HCT116 (cell line): ENCODE measurements around the gene ZBTB5. TPM values are rescaled to one million over a fixed set of nuclear protein-coding genes. Genes with fewer than 3 reads are reported as not detected.

Experiments used
- ATAC-seq: fragments of 200-7000 bp; cut with Tn5 transposase; 2 replicates; pipeline ENCODE4 v1.9.1; 2020; ENCODE audit warnings: mild to moderate bottlenecking, moderate library complexity
- BruUV-seq: library from RNA; stranded (reverse); fragments of 400-500 nt; replicated peaks from 2 replicates; lab custom pipeline; 2021; lab: Mats Ljungman, UMichigan
- CTCF ChIA-PET: fragments of 300-600 bp; sonication (Branson Sonifier 250); formaldehyde crosslinking; loops from one replicate; lab custom pipeline; 2021; ENCODE audit warnings: antibody characterized with exemption; lab: Charles Lee
- POLR2A ChIA-PET: fragments of 300-600, 350-600 bp; sonication (Branson Sonifier 250); formaldehyde crosslinking; loops from one replicate; lab custom pipeline; 2021; ENCODE audit warnings: antibody characterized with exemption; lab: Charles Lee
- RAD21 ChIA-PET, 2 experiments: fragments of 300-600 bp; sonication (Branson Sonifier 250); formaldehyde crosslinking; loops; one replicate each; lab custom pipeline; 2023; ENCODE audit warnings: low total read pairs in 2 of 2; ENCODE audit not compliant: uncharacterized antibody in 2 of 2, unreplicated experiment in 2 of 2, low non-redundant PET in 1 of 2; lab: Charles Lee
- DNase-seq: peaks from one replicate; pipeline ENCODE4 v3.0.0-alpha.2; 2010; ENCODE audit warnings: low read depth, low spot score
- H2AFZ ChIP-seq: fragments of 200-600 bp; shearing (Covaris generic), sonication (generic); 2 replicates; pipeline ENCODE4 v1.6.1; 2017; ENCODE audit warnings: low read depth, mixed run types, mixed read lengths, antibody characterized with exemption, low read length; ENCODE audit not compliant: poor library complexity, severe bottlenecking
- H3K27ac ChIP-seq: 2 replicates; pipeline ENCODE4 v1.5.1; 2012; ENCODE audit warnings: low read depth, low read length
- H3K27me3 ChIP-seq: fragments of 200-600 bp; sonication (generic); 2 replicates; pipeline ENCODE4 v1.6.1; 2016; ENCODE audit warnings: mixed run types, low read length, mixed read lengths; ENCODE audit not compliant: insufficient read depth
- H3K36me3 ChIP-seq, 2 experiments: fragments of 200-500 bp in 1 of 2; fragments of 200-600 bp in 1 of 2; sonication (Bioruptor generic) in 1 of 2; sonication (generic) in 1 of 2; 2 replicates each; pipeline versions ENCODE4 v1.5.1 to v1.6.1; 2014 to 2016; ENCODE audit warnings: low read length in 2 of 2, inconsistent platforms in 1 of 2, mixed read lengths in 1 of 2, mixed run types in 1 of 2; ENCODE audit not compliant: insufficient read depth in 2 of 2, control insufficient read depth in 1 of 2
- H3K4me1 ChIP-seq, 2 experiments: fragments of 200-600 bp in 1 of 2; sonication (generic) in 1 of 2; 2 replicates each; pipeline versions ENCODE4 v1.5.1 to v1.6.1; 2012 to 2017; ENCODE audit warnings: low read length in 2 of 2, inconsistent platforms in 1 of 2, mild to moderate bottlenecking in 1 of 2, mixed read lengths in 1 of 2, mixed run types in 1 of 2, moderate library complexity in 1 of 2; ENCODE audit not compliant: insufficient read depth in 2 of 2, control insufficient read depth in 1 of 2
- H3K4me2 ChIP-seq: fragments of 200-600 bp; sonication (generic); 2 replicates; pipeline ENCODE4 v1.6.1; 2017; ENCODE audit warnings: mixed run types, low read length, mixed read lengths
- H3K4me3 ChIP-seq, 2 experiments: fragments of 200-600 bp in 1 of 2; sonication (generic) in 1 of 2; replicated peaks in 1 of 2; 2 replicates each; pipeline ENCODE4 v1.5.1; 2011 to 2016; ENCODE audit warnings: low read length in 2 of 2, control low read depth in 1 of 2, low read depth in 1 of 2, mild to moderate bottlenecking in 1 of 2, mixed read lengths in 1 of 2, mixed run types in 1 of 2
- H3K79me2 ChIP-seq: fragments of 200-600 bp; sonication (generic); 2 replicates; pipeline ENCODE4 v1.6.1; 2017; ENCODE audit warnings: mild to moderate bottlenecking, mixed run types, low read length, moderate library complexity, mixed read lengths; ENCODE audit not compliant: insufficient read depth
- H3K9ac ChIP-seq: fragments of 200-600 bp; sonication (generic); 2 replicates; pipeline ENCODE4 v1.6.1; 2016; ENCODE audit warnings: low read length, mixed read lengths
- H3K9me2 ChIP-seq: fragments of 200-600 bp; sonication (generic), shearing (Covaris generic); 2 replicates; pipeline ENCODE4 v1.6.1; 2017; ENCODE audit warnings: mixed run types, mild to moderate bottlenecking, moderate library complexity; ENCODE audit not compliant: insufficient read depth
- H3K9me3 ChIP-seq, 2 experiments: fragments of 200-500 bp in 1 of 2; fragments of 200-600 bp in 1 of 2; sonication (Bioruptor generic) in 1 of 2; sonication (generic) in 1 of 2; 2 replicates each; pipeline ENCODE4 v1.6.1; 2014 to 2017; ENCODE audit warnings: low read length in 2 of 2, mixed read lengths in 2 of 2, inconsistent platforms in 1 of 2, low read depth in 1 of 2, mild to moderate bottlenecking in 1 of 2, mixed run types in 1 of 2, moderate library complexity in 1 of 2; ENCODE audit not compliant: control insufficient read depth in 1 of 2, insufficient read depth in 1 of 2
- H4K20me1 ChIP-seq: fragments of 200-600 bp; sonication (generic), shearing (Covaris generic); 2 replicates; pipeline ENCODE4 v1.6.1; 2017; ENCODE audit warnings: mixed run types, mild to moderate bottlenecking, moderate library complexity; ENCODE audit not compliant: insufficient read depth
- CBX3 ChIP-seq: IDR thresholded peaks from 2 replicates; pipeline ENCODE4 v1.6.1; 2012; ENCODE audit warnings: low read depth
- CEBPB ChIP-seq: IDR thresholded peaks from 2 replicates; pipeline ENCODE4 v1.6.1; 2012; ENCODE audit warnings: low read depth
- EGR1 ChIP-seq: IDR thresholded peaks from 2 replicates; pipeline ENCODE4 v1.6.1; 2012; ENCODE audit warnings: low read depth
- ELF1 ChIP-seq: IDR thresholded peaks from 2 replicates; pipeline ENCODE4 v1.6.1; 2012; ENCODE audit warnings: low read depth, borderline replicate concordance
- EZH2 ChIP-seq: fragments of 200-600 bp; sonication (generic); IDR thresholded peaks from 2 replicates; pipeline ENCODE4 v1.6.1; 2017; ENCODE audit warnings: antibody characterized with exemption, mixed run types
- EZH2phosphoT487 ChIP-seq: fragments of 200-600 bp; IDR thresholded peaks from 2 replicates; pipeline ENCODE4 v1.6.1; 2018; ENCODE audit warnings: antibody characterized with exemption, borderline replicate concordance
- JUND ChIP-seq: IDR thresholded peaks from 2 replicates; pipeline ENCODE4 v1.6.1; 2012
- MAX ChIP-seq: IDR thresholded peaks from 2 replicates; pipeline ENCODE4 v1.6.1; 2012
- POLR2AphosphoS5 ChIP-seq: IDR thresholded peaks from 2 replicates; pipeline ENCODE4 v1.6.1; 2011; ENCODE audit warnings: mild to moderate bottlenecking, low read depth, low read length, moderate library complexity
- SIN3A ChIP-seq: IDR thresholded peaks from 2 replicates; pipeline ENCODE4 v1.6.1; 2012; ENCODE audit warnings: low read depth
- SRF ChIP-seq: IDR thresholded peaks from 2 replicates; pipeline ENCODE4 v1.6.1; 2012; ENCODE audit warnings: low read depth
- TCF7L2 ChIP-seq: IDR thresholded peaks from 2 replicates; pipeline ENCODE4 v1.7.0; 2011; ENCODE audit warnings: borderline replicate concordance, inconsistent platforms; ENCODE audit not compliant: insufficient read depth, insufficient read length; ENCODE audit errors: extremely low read depth
- ZNF274 ChIP-seq: fragments of 200-500 bp; sonication (Bioruptor generic); IDR thresholded peaks from 2 replicates; pipeline ENCODE4 v1.6.1; 2014; ENCODE audit warnings: mild to moderate bottlenecking, low read depth, low read length, inconsistent platforms
- intact Hi-C: fragments of 100-400 bp; cut with micrococcal nuclease; formaldehyde crosslinking; loops from 2 replicates; pipeline ENCODE4 v1.10.0; 2022
- total RNA-seq: library from RNA; stranded (reverse); gene quantifications from one replicate; pipeline ENCODE4 v1.2.1, GENCODE V29; 2021; ENCODE audit not compliant: unreplicated experiment
- TF ChIP-seq, protein P1 (sequence below): IDR thresholded peaks from 2 replicates; pipeline ENCODE4 v1.6.1; 2012; ENCODE audit warnings: low read depth
- TF ChIP-seq, protein P2 (sequence below): IDR thresholded peaks from 2 replicates; pipeline ENCODE4 v1.6.1; 2011; ENCODE audit warnings: mild to moderate bottlenecking, low read length, moderate library complexity; ENCODE audit not compliant: insufficient replicate concordance; ENCODE audit errors: extremely low read depth
- TF ChIP-seq, protein P3 (sequence below), 3 experiments: fragments of 200-600 bp in 1 of 3; sonication (generic) in 1 of 3; IDR thresholded peaks in 2 of 3; conservative IDR thresholded peaks in 1 of 3; 2 replicates each; pipeline ENCODE4 v1.5.1; 2012 to 2017; ENCODE audit warnings: low read depth in 2 of 3, low read length in 2 of 3, antibody characterized with exemption in 1 of 3, borderline replicate concordance in 1 of 3, control low read depth in 1 of 3, mild to moderate bottlenecking in 1 of 3, mixed read lengths in 1 of 3, mixed run types in 1 of 3, moderate library complexity in 1 of 3; ENCODE audit not compliant: insufficient read depth in 1 of 3

ZBTB5 gene
- total RNA-seq, 1 experiment from 2014 or later = 22.3 TPM

DNA sequence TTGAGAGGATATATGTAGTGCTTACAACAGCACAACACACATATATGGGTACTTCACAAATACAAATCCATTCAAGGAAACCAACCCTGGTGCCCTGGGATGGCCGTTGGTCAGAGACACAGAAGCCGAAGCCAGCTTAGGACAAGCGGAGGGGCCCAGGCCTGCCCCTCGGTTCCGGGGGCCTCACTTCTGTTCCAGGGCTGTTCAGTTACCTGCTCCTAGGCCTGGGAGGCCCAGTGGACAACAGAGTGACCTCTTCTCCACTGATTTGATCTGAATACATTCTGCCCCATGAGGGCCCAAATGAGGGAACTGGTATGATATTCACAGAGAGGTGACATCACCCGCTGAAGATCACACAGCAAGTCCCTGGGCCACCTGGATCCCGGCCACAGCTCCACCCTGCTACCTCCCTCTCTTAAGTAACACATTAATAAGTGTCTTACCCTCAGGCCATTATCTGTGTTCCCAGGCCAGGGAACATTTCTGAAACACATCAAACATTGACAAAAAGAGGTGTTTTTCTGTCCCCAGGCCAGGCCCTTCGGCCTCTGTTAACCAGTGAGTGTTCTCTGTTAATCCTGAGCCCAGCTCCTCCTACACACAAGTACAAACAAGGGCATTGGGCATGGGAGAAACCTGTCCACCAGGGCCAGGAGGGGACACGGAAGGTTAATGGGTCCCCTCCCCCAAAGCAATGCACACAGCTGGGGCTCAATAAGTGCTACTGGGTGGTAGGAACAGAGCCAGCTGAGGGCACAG lies 47.2 kb downstream of the ZBTB5 start:
- Histone ChIP-seq H3K27me3 (no peaks in the 10 kb centered on the region), H3K9ac (no peak overlapping the region), H4K20me1 (no peaks in the 10 kb centered on the region), H3K27ac (no peak overlapping the region), H3K36me3 (no peaks in the 10 kb centered on the region), H2AFZ (no peak overlapping the region), H3K4me2 (no peak overlapping the region), H3K9me2 (no peaks in the 10 kb centered on the region), H3K79me2 (peaks cover 6% of the 10 kb centered on the region)
- RAD21 ChIA-PET = no interaction called here
- intact Hi-C loops = no loop called here
- POLR2A ChIA-PET = no interaction called here
- no peak for DNase-seq
- no peak for ATAC-seq
- CTCF ChIA-PET = interaction anchor here (0.8 kb wide), 1 partner anchor 11 kb away, joined by 3 read pairs; no protein-coding TSS in a partner anchor
- TF ChIP-seq POLR2AphosphoS5 (no peak), SRF (no peak), ZNF274 (no peak), ELF1 (no peak), JUND (no peak), SIN3A (no peak), EGR1 (no peak), MAX (no peak), EZH2phosphoT487 (no peak), TCF7L2 (no peak), EZH2 (no peak), CBX3 (no peak), CEBPB (no peak)
- TF ChIP-seq, protein P1, sequence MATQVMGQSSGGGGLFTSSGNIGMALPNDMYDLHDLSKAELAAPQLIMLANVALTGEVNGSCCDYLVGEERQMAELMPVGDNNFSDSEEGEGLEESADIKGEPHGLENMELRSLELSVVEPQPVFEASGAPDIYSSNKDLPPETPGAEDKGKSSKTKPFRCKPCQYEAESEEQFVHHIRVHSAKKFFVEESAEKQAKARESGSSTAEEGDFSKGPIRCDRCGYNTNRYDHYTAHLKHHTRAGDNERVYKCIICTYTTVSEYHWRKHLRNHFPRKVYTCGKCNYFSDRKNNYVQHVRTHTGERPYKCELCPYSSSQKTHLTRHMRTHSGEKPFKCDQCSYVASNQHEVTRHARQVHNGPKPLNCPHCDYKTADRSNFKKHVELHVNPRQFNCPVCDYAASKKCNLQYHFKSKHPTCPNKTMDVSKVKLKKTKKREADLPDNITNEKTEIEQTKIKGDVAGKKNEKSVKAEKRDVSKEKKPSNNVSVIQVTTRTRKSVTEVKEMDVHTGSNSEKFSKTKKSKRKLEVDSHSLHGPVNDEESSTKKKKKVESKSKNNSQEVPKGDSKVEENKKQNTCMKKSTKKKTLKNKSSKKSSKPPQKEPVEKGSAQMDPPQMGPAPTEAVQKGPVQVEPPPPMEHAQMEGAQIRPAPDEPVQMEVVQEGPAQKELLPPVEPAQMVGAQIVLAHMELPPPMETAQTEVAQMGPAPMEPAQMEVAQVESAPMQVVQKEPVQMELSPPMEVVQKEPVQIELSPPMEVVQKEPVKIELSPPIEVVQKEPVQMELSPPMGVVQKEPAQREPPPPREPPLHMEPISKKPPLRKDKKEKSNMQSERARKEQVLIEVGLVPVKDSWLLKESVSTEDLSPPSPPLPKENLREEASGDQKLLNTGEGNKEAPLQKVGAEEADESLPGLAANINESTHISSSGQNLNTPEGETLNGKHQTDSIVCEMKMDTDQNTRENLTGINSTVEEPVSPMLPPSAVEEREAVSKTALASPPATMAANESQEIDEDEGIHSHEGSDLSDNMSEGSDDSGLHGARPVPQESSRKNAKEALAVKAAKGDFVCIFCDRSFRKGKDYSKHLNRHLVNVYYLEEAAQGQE = no peak
- TF ChIP-seq, protein P2, sequence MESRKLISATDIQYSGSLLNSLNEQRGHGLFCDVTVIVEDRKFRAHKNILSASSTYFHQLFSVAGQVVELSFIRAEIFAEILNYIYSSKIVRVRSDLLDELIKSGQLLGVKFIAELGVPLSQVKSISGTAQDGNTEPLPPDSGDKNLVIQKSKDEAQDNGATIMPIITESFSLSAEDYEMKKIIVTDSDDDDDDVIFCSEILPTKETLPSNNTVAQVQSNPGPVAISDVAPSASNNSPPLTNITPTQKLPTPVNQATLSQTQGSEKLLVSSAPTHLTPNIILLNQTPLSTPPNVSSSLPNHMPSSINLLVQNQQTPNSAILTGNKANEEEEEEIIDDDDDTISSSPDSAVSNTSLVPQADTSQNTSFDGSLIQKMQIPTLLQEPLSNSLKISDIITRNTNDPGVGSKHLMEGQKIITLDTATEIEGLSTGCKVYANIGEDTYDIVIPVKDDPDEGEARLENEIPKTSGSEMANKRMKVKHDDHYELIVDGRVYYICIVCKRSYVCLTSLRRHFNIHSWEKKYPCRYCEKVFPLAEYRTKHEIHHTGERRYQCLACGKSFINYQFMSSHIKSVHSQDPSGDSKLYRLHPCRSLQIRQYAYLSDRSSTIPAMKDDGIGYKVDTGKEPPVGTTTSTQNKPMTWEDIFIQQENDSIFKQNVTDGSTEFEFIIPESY = no peak
- TF ChIP-seq, protein P3, sequence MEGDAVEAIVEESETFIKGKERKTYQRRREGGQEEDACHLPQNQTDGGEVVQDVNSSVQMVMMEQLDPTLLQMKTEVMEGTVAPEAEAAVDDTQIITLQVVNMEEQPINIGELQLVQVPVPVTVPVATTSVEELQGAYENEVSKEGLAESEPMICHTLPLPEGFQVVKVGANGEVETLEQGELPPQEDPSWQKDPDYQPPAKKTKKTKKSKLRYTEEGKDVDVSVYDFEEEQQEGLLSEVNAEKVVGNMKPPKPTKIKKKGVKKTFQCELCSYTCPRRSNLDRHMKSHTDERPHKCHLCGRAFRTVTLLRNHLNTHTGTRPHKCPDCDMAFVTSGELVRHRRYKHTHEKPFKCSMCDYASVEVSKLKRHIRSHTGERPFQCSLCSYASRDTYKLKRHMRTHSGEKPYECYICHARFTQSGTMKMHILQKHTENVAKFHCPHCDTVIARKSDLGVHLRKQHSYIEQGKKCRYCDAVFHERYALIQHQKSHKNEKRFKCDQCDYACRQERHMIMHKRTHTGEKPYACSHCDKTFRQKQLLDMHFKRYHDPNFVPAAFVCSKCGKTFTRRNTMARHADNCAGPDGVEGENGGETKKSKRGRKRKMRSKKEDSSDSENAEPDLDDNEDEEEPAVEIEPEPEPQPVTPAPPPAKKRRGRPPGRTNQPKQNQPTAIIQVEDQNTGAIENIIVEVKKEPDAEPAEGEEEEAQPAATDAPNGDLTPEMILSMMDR (IDR thresholded peaks at IDR 0.05 in 2 of 3, conservative IDR thresholded peaks at IDR 0.05 in 1 of 3; ENCODE audit: borderline replicate concordance in 1 of 3, insufficient read depth in 1 of 3, low read depth in 2 of 3, low read length in 2 of 3) = no peak
- TF ChIP-seq, all 23 proteins: peak for 0
- no peaks in the 10 kb centered on the region for H3K9me3 ChIP-seq
- peaks cover 0 to 19% of the 10 kb centered on the region in 2 experiments; a peak in 3 of 4 replicates for H3K4me1 ChIP-seq
- no peak overlapping the region for H3K4me3 ChIP-seq
- no TSS peak for BruUV-seq
